A673 (cell line): ENCODE data around the gene TBCD. TPM values are rescaled to one million over a fixed set of nuclear protein-coding genes. Genes with fewer than 3 reads are reported as not detected.

ENCODE experiments used
- BruUV-seq: library from RNA; stranded (reverse); fragments of 400-500 nt; replicated peaks from 2 replicates; lab custom pipeline; 2021; lab: Mats Ljungman, UMichigan
- CTCF ChIA-PET: fragments of 300-600 bp; sonication (Branson Sonifier 250); formaldehyde crosslinking; loops from one replicate; lab custom pipeline; 2022; ENCODE audit warnings: antibody characterized with exemption; lab: Charles Lee
- POLR2A ChIA-PET: fragments of 300-600 bp; sonication (Branson Sonifier 250); formaldehyde crosslinking; loops from one replicate; lab custom pipeline; 2022; ENCODE audit warnings: antibody characterized with exemption; ENCODE audit not compliant: low non-redundant PET; lab: Charles Lee
- DNase-seq: peaks from one replicate; pipeline ENCODE4 v3.0.0-alpha.2; 2015; ENCODE audit warnings: low spot score
- H3K27ac ChIP-seq: fragments of 200-600 bp; sonication (generic); 2 replicates; pipeline ENCODE4 v1.5.1; 2016; ENCODE audit warnings: mixed run types, low read depth, mild to moderate bottlenecking, mixed read lengths, antibody characterized with exemption, low read length; ENCODE audit not compliant: poor library complexity, severe bottlenecking
- H3K27me3 ChIP-seq: fragments of 200-600 bp; sonication (generic); replicated peaks from 2 replicates; pipeline ENCODE4 v1.6.1; 2017; ENCODE audit warnings: mixed run types, low read depth, mild to moderate bottlenecking, mixed read lengths, antibody characterized with exemption, low read length; ENCODE audit not compliant: insufficient read depth, poor library complexity
- H3K36me3 ChIP-seq: fragments of 200-600 bp; sonication (generic); 2 replicates; pipeline ENCODE4 v1.6.1; 2016; ENCODE audit warnings: mixed run types, mild to moderate bottlenecking, mixed read lengths, antibody characterized with exemption, low read length; ENCODE audit not compliant: insufficient read depth, poor library complexity, severe bottlenecking
- H3K4me1 ChIP-seq: fragments of 200-600 bp; sonication (generic); 2 replicates; pipeline ENCODE4 v1.6.1; 2017; ENCODE audit warnings: mixed run types, mild to moderate bottlenecking, mixed read lengths, antibody characterized with exemption, low read length; ENCODE audit not compliant: insufficient read depth, poor library complexity, severe bottlenecking
- H3K4me3 ChIP-seq: fragments of 200-600 bp; sonication (generic); 2 replicates; pipeline ENCODE4 v1.5.1; 2016; ENCODE audit warnings: low read depth, mixed run types, mild to moderate bottlenecking, mixed read lengths, low read length; ENCODE audit not compliant: poor library complexity, severe bottlenecking
- H3K9me3 ChIP-seq: fragments of 200-600 bp; sonication (generic); 2 replicates; pipeline ENCODE4 v1.6.1; 2016; ENCODE audit warnings: mixed run types, low read depth, mild to moderate bottlenecking, mixed read lengths, antibody characterized with exemption, low read length; ENCODE audit not compliant: poor library complexity, severe bottlenecking
- EZH2 ChIP-seq: fragments of 200-600 bp; sonication (generic); IDR thresholded peaks from 2 replicates; pipeline ENCODE4 v1.6.1; 2017; ENCODE audit warnings: borderline replicate concordance, low read depth, mild to moderate bottlenecking, mixed read lengths, antibody characterized with exemption, low read length; ENCODE audit not compliant: poor library complexity, severe bottlenecking
- intact Hi-C: fragments of 100-400 bp; cut with micrococcal nuclease; formaldehyde crosslinking; loops from one replicate; pipeline ENCODE4 v1.10.0; 2022; ENCODE audit not compliant: unreplicated experiment
- total RNA-seq: library from RNA; stranded (reverse); gene quantifications from 2 replicates; pipeline ENCODE4 v1.2.3, GENCODE V29; 2021
- TF ChIP-seq, protein P1 (sequence below): fragments of 300-800, 200-600 bp; sonication (generic); conservative IDR thresholded peaks from 2 replicates; pipeline ENCODE4 v1.5.1; 2017; ENCODE audit warnings: low read depth, mild to moderate bottlenecking, antibody characterized with exemption, low read length, moderate library complexity, mixed read lengths

TBCD gene
- total RNA-seq, 1 experiment from 2014 or later, result 113 TPM

DNA sequence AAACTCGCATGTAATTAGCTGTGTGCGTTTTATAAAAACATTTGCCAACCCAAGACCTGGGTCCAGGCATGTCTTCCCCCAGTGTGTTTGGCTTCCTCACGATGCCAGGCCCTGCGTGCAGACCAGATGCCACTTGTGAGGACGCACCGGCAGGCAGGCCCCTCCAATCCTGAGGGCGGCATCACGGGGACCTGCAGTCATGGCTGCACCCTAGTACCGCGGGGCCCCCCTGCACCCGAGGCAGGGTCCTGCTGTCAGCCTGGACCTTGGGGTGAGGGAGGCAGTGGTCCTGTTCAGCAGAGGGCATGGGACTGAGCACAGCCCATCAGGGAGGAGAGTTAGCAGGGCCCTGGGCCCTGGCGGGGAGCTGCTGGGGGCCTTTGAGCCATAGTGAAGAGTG lies 143.2 kb downstream of the TBCD start:
- intact Hi-C loops, result no loop called here

DNA sequence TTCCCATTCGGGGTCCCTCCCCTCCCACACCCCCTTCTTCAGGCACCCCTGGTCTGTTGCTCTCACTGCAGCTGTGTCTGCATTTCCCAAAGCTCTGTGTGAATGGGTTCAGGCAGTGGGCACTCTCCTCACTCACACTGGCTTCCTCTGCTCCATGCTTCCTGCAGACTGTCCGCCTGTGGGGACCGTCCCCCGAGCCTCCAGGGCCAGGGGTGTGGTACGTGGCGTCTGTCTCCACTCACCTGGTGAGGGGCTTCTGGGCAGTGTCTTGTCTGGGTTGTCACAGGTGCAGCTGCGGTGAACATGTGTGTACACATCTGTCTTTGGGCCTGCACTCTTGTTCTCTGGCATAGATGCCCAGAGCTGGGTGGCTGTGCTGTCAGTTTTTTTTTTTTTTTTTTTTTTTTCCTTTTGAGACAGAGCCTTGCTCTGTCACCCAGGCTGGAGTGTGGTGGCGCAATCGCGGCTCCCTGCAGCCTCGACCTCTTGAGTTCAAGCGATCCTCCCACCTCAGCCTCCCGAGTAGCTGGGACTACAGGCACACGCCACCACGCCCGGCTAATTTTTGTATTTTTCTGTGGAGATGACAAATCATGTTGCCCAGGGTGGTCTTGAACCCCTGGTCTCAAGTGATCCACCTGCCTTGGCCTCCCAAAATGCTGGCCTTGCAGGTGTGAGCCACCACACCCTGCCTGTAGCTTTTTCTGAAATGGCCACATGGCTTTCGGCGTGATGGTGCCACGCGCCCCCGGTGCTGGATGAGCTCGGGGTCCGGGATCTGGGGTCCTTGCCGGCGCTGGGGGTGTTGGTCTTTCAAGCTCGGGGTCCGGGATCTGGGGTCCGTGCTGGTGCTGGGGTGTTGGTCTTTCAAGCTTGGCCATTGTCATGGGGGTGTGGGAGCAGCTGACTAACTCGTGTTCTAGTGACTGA lies 144.5 kb downstream of the TBCD start:
- H3K4me1 ChIP-seq, result peaks cover 10% of the 10 kb centered on the region
- no peaks in the 10 kb centered on the region for H3K36me3 ChIP-seq
- H3K27ac ChIP-seq, result no peak overlapping the region
- intact Hi-C loops, result no loop called here
- H3K27me3 ChIP-seq, result no peaks in the 10 kb centered on the region
- H3K9me3 ChIP-seq, result no peaks in the 10 kb centered on the region
- TF ChIP-seq, protein P1, sequence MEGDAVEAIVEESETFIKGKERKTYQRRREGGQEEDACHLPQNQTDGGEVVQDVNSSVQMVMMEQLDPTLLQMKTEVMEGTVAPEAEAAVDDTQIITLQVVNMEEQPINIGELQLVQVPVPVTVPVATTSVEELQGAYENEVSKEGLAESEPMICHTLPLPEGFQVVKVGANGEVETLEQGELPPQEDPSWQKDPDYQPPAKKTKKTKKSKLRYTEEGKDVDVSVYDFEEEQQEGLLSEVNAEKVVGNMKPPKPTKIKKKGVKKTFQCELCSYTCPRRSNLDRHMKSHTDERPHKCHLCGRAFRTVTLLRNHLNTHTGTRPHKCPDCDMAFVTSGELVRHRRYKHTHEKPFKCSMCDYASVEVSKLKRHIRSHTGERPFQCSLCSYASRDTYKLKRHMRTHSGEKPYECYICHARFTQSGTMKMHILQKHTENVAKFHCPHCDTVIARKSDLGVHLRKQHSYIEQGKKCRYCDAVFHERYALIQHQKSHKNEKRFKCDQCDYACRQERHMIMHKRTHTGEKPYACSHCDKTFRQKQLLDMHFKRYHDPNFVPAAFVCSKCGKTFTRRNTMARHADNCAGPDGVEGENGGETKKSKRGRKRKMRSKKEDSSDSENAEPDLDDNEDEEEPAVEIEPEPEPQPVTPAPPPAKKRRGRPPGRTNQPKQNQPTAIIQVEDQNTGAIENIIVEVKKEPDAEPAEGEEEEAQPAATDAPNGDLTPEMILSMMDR, result no peak
- no peak for TF ChIP-seq EZH2
- no peak for DNase-seq
- ChIA-PET POLR2A (interaction anchor here (0.8 kb wide), 1 partner anchor 24 kb away, joined by 3 read pairs; no protein-coding TSS in a partner anchor), CTCF (no interaction called here)
- H3K4me3 ChIP-seq, result no peak overlapping the region
- no TSS peak for BruUV-seq

More for the DNA sequence above, 143.2 kb downstream of the TBCD start:
- ChIA-PET CTCF (no interaction called here), POLR2A (no interaction called here)
- H3K36me3 ChIP-seq, result no peaks in the 10 kb centered on the region
- H3K4me1 ChIP-seq, result peaks cover 10% of the 10 kb centered on the region
- DNase-seq, result no peak
- H3K4me3 ChIP-seq, result no peak overlapping the region
- H3K27me3 ChIP-seq, result no peaks in the 10 kb centered on the region
- no TSS peak for BruUV-seq
- H3K9me3 ChIP-seq, result no peaks in the 10 kb centered on the region
- no peak for TF ChIP-seq EZH2
- TF ChIP-seq, protein P1, result no peak
- no peak overlapping the region for H3K27ac ChIP-seq

DNA sequence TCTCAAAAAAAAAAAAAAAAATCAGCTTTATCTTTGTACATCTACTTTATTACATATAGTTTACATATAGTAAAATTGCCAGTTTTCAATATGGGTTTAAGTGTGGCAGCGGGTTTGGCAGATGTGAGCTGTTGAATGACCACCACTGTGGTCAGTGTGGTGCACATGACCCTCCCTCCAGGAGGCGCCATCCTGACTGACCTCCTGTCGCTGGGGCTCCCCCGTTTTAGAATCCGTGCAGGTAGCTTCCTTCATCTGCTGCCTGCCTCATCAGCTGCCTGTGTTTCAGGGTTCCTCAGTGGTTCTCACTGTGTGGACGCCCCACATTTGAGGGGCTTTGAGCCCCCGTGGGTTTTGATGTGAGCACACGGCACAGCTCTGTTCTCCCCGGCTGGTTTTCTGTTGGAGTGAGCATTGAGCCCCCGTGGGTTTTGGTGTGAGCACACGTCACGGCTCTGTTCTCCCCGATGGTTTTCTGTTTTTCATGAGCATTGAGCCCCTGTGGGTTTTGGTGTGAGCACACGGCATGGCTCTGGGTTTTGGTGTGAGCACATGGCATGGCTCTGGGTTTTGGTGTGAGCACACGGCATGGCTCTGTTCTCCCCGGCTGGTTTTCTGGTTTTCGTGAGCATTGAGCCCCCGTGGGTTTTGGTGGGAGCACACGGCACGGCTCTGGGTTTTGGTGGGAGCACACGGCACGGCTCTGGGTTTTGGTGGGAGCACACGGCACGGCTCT lies 145.8 kb downstream of the TBCD start:
- no TSS peak for BruUV-seq
- Histone ChIP-seq H3K36me3 (no peaks in the 10 kb centered on the region), H3K4me3 (no peak overlapping the region), H3K9me3 (no peaks in the 10 kb centered on the region), H3K27ac (no peak overlapping the region), H3K27me3 (no peaks in the 10 kb centered on the region), H3K4me1 (peaks cover 10% of the 10 kb centered on the region)
- CTCF ChIA-PET, result no interaction called here
- intact Hi-C loops, result no loop called here
- DNase-seq, result no peak
- TF ChIP-seq, protein P1, result no peak
- POLR2A ChIA-PET, result interaction anchor here (0.8 kb wide), 1 partner anchor 25 kb away, joined by 3 read pairs; no protein-coding TSS in a partner anchor
